SU-DHL-6 (cell line): ENCODE results near the gene ZIC2.

Experiments
- EZH2phosphoT487 ChIP-seq: fragments of 200-600 bp; sonication (generic), shearing (Covaris generic); conservative IDR thresholded peaks from 2 replicates; pipeline ENCODE4 v1.6.1; 2018; ENCODE audit warnings: mild to moderate bottlenecking, antibody characterized with exemption, low read length, moderate library complexity, mixed read lengths
- TF ChIP-seq, protein P1 (sequence below): fragments of 200-600 bp; sonication (generic); IDR thresholded peaks from one replicate; pipeline ENCODE4 v1.5.1; 2017; ENCODE audit warnings: antibody characterized with exemption, mild to moderate bottlenecking, low read length, moderate library complexity; ENCODE audit not compliant: insufficient read depth, poor library complexity, severe bottlenecking

DNA sequence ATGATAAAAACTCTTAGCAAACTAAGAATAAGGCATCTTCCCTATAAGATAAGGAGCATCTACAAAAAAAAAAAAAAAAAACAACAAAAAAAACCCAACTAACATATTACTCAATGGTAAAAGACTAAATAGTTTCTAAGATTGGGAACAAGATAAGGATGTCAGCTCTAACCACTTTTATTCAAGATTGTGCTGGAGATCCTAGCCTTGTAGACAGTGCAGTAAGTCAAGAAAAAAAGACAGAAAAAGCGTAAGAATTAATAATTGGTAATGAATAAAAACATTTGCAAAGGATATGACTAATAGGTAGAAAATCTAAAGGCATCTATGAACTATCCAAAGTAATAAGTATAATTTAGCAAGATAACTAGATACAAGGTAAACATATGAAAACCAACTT, 33.0 kb downstream of the ZIC2 start:
- TF ChIP-seq, protein P1, sequence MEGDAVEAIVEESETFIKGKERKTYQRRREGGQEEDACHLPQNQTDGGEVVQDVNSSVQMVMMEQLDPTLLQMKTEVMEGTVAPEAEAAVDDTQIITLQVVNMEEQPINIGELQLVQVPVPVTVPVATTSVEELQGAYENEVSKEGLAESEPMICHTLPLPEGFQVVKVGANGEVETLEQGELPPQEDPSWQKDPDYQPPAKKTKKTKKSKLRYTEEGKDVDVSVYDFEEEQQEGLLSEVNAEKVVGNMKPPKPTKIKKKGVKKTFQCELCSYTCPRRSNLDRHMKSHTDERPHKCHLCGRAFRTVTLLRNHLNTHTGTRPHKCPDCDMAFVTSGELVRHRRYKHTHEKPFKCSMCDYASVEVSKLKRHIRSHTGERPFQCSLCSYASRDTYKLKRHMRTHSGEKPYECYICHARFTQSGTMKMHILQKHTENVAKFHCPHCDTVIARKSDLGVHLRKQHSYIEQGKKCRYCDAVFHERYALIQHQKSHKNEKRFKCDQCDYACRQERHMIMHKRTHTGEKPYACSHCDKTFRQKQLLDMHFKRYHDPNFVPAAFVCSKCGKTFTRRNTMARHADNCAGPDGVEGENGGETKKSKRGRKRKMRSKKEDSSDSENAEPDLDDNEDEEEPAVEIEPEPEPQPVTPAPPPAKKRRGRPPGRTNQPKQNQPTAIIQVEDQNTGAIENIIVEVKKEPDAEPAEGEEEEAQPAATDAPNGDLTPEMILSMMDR: no peak
- no peak for TF ChIP-seq EZH2phosphoT487
